ENCODE results near the gene PIAS1.

DNA sequence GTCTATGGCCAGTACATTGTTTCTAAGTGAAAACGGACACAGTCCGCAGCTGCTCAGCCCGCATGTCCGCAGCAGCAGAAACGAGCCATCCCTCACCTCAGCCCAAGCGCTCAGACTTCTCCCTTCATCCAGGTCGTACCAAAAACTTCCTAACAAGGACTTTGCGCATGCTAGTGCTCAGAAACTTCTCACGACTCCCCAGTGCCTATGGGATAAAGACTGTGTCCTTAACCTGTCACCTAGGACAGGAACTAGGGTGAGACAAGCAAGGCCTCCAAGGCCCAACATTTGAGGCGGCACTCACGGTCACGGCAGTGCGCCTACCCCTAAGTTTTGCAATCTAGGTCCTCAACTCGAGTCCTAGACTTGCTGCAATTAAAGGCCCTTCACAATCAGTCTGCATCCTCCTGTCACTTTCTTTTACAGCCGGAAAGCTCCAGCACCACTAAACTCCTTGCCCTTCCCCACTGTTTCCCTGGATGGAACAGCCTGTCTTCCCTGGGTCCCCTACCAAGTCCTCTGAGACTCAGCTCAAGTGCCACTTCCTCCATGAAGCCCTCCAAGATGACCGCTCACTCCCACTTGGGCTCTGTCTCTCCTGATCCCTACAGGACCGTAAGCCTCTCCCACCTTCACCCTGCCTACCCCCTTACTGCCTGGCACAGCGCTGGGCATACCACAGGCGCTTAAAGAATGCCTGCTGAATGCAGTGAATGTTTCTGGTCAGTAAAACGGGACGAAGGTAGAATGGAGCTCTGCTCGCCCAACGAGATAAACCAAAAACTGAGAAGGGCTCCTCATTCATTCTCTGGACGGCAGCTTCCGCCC, 174.2 kb downstream of the PIAS1 start:
- no peak for TF ChIP-seq FOXK1 (CRISPR knock-in tag; IDR thresholded peaks at IDR 0.05)
- no peak for TF ChIP-seq ZNF317 (CRISPR knock-in tag; IDR thresholded peaks at IDR 0.05; ENCODE audit: borderline replicate concordance, low read depth)
- no peak for TF ChIP-seq CTCF (IDR thresholded peaks at IDR 0.05)

Measured in WTC11 (cell line).